H1 (cell line): ENCODE data around the gene MPDU1. TPM values are rescaled to one million over a fixed set of nuclear protein-coding genes. Genes with fewer than 3 reads are reported as not detected.

Experiments used
- BCL11A ChIP-seq, 2 experiments: IDR thresholded peaks; one replicate each; pipeline ENCODE4 v1.6.1; 2011; ENCODE audit warnings: low read depth in 2 of 2, low read length in 2 of 2, mild to moderate bottlenecking in 2 of 2
- BRCA1 ChIP-seq: IDR thresholded peaks from 2 replicates; pipeline ENCODE4 v1.6.1; 2012; ENCODE audit warnings: low read depth, low read length, improper control_type of control experiment
- CEBPB ChIP-seq: IDR thresholded peaks from 2 replicates; pipeline ENCODE4 v1.6.1; 2012; ENCODE audit warnings: low read depth, low read length
- CHD2 ChIP-seq: IDR thresholded peaks from 2 replicates; pipeline ENCODE4 v1.6.1; 2012; ENCODE audit warnings: low read length, improper control_type of control experiment
- CHD7 ChIP-seq: fragments of 300-600 bp; sonication (generic); IDR thresholded peaks from 2 replicates; pipeline ENCODE4 v1.7.1; 2012; ENCODE audit warnings: low read length, moderate library complexity, mild to moderate bottlenecking, inconsistent platforms; ENCODE audit not compliant: insufficient replicate concordance
- EGR1 ChIP-seq: IDR thresholded peaks from 2 replicates; pipeline ENCODE4 v1.6.1; 2011; ENCODE audit warnings: low read depth, low read length, borderline replicate concordance
- KDM5A ChIP-seq: fragments of 200-600 bp; IDR thresholded peaks from 2 replicates; pipeline ENCODE4 v1.7.1; 2012; ENCODE audit warnings: mild to moderate bottlenecking, low read length, inconsistent platforms, mixed read lengths
- POLR2AphosphoS5 ChIP-seq: IDR thresholded peaks from 2 replicates; pipeline ENCODE4 v1.6.1; 2011; ENCODE audit warnings: low read depth, low read length
- POU5F1 ChIP-seq: IDR thresholded peaks from 2 replicates; pipeline ENCODE4 v1.6.1; 2011; ENCODE audit warnings: low read depth, mild to moderate bottlenecking, low read length, moderate library complexity
- TAF1 ChIP-seq: IDR thresholded peaks from 2 replicates; pipeline ENCODE4 v1.6.1; 2011; ENCODE audit warnings: mild to moderate bottlenecking, low read depth, low read length
- YY1 ChIP-seq: IDR thresholded peaks from 2 replicates; pipeline ENCODE4 v1.6.1; 2011; ENCODE audit warnings: low read depth, mild to moderate bottlenecking, low read length
- polyA plus RNA-seq, 7 experiments: library from polyadenylated mRNA; depleted of rRNA in 3 of 7; stranded (reverse) in 5 of 7; unstranded in 2 of 7; fragments of >200 nt in 5 of 7; fragments of 200-250 nt in 2 of 7; gene quantifications; 1 replicate in 5 of 7; 2 replicates in 1 of 7; 4 replicates in 1 of 7; pipeline versions ENCODE4 v1.2.1 to v1.2.3, GENCODE V29; 2011 to 2013; ENCODE audit warnings: missing spikeins in 2 of 7, mixed read lengths in 2 of 7
- total RNA-seq: library from RNA; stranded (reverse); fragmentation: NEBNext Ultra II Directional; extraction: Animal tissue kit (Norgen Biotek cat#: 25700); gene quantifications from 2 replicates; pipeline ENCODE4 v1.2.1, GENCODE V29; 2021

MPDU1 gene
- total and polyA plus RNA-seq, 2 of the 8 experiments (the other 6 are each of a cell fraction or from before 2014, with no cell fraction given) = 63.2 to 142 TPM

- TF ChIP-seq BCL11A (IDR thresholded peaks at IDR 0.05; ENCODE audit: low read depth in 2 of 2, low read length in 2 of 2) (no peak), POLR2AphosphoS5 (peak; percentile 72; the same call in 1 of the 2 replicates), YY1 (0 out of 2 replicates have a peak, but pooled peaks have one; percentile 2), CEBPB (no peak), CHD2 (no peak), BRCA1 (no peak), POU5F1 (no peak), KDM5A (no peak), TAF1 (peak; percentile 79), EGR1 (peak; percentile 50; the same call in 1 of the 2 replicates), CHD7 (no peak)
- TF ChIP-seq, all 59 proteins: peak for 19
These were observed 43.8 kb downstream of the MPDU1 start, which contains the start of gene SAT2 (continued) for GRCh38 chr17:7627250-7628121.
